HL-60/S4 (cell line): ENCODE results near the gene AGTR2.
"Not testable (repeated sequence)": the region's sequence is repeated elsewhere in the genome, so short reads cannot be mapped to it uniquely, and the experiment has no call there.

Source experiments
- in situ Hi-C: fragments of 300-500 bp; cut with MboI; formaldehyde crosslinking; loops from 2 replicates; pipeline ENCODE4 v1.14.3; 2022; ENCODE audit warnings: low sequenced_read_pairs

Gene AGTR2, protein sequence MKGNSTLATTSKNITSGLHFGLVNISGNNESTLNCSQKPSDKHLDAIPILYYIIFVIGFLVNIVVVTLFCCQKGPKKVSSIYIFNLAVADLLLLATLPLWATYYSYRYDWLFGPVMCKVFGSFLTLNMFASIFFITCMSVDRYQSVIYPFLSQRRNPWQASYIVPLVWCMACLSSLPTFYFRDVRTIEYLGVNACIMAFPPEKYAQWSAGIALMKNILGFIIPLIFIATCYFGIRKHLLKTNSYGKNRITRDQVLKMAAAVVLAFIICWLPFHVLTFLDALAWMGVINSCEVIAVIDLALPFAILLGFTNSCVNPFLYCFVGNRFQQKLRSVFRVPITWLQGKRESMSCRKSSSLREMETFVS

DNA sequence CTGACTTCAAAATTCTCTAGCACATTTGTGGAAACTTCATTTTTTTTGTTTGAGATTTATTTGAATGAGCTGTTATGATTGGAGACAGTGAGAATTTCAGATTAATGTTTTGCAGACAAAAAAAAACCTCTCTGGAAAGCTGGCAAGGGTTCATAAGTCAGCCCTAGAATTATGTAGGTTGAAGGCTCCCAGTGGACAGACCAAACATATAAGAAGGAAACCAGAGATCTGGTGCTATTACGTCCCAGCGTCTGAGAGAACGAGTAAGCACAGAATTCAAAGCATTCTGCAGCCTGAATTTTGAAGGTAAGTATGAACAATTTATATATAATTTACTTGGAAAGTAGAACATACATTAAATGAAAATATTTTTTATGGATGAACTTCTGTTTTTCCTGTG, at the start of gene AGTR2:
Gene AGTR2, plus strand, starts transcription at position 234 of the 400 bp plus-strand sequence. CDS start 1,537 bp downstream, outside the sequence.
- in situ Hi-C loops, result no loop called here

DNA sequence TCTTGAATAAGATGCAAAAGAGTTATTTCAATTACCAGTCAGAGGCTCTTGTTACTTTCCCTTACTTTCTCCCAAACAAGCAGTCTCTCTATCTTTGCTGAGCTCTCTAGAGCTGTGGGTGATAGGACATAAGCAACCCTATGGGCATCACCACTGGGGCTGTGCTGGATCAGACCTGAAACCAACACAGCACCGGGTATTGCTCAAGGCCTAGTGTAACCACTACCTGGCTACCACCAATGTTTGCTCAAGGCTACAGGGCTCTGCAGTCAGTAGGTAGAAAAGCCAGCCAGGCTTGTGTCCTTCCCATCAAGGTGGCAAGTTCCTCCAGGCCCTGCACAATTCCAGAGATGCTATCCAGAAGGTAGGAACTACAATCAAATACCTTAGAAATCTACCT, 35.3 kb upstream of the AGTR2 start:
- in situ Hi-C loops, result no loop called here

DNA sequence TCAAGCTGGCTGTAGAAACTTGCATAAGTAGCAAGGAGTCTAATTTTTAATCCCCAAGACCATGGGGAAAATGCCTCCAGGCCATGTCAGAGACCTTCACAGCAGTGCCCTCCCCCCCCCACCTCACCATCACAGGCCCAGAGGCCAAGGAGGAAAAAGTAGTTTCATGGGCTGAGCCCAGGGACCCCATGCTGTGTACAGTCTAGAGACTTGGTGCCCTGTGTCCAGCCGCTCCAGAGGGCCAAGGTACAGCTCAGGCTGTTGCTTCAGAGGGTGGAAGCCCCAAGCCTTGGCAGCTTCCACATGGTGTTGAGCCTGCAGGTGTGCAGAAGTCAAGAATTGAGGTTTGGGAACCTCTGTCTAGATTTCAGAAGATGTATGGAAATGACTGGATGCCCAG, 29.3 kb upstream of the AGTR2 start:
- in situ Hi-C loops, result not testable (repeated sequence)

DNA sequence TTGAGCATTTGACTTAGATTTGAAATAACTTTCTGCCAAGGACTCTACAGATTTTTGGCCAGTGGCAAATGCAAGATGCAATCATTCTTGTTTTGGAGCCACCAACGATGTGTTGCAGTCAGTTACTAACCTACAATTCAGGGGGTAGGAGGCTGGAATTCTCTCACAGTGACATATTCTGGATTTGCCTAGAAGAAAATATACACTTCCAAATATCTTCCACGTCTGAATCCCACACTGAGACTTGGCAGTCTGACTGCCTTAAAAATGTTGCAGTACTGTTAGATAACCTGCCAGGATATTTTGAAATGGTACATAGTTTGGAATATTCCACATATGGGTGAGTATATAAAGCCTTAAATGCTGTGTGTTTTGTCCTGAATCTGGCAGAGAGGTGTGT, 27.6 kb upstream of the AGTR2 start:
- in situ Hi-C loops, result no loop called here

DNA sequence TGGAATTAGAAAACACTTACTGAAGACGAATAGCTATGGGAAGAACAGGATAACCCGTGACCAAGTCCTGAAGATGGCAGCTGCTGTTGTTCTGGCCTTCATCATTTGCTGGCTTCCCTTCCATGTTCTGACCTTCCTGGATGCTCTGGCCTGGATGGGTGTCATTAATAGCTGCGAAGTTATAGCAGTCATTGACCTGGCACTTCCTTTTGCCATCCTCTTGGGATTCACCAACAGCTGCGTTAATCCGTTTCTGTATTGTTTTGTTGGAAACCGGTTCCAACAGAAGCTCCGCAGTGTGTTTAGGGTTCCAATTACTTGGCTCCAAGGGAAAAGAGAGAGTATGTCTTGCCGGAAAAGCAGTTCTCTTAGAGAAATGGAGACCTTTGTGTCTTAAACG, 2.4 kb downstream of the AGTR2 start:
- in situ Hi-C loops, result no loop called here

DNA sequence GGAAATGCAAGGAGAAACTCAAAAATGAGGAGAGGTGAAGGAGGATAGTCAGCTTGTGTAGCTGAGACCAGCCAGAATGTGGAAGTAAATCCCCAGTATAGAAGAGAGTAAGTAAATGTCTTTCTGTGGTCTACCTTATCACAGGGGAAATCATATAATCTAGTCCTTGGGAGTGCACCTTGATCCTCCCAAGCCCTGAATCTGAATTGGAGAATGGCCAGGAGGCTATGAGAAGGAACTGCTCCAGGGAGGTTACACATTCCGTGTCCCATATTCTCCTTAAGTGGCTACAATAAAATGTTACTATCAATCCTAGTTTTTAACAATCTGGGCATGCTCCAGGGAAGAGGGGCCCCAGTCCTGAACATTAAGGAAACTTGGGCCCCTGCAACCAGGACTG, 10.8 kb downstream of the AGTR2 start:
- in situ Hi-C loops, result no loop called here

DNA sequence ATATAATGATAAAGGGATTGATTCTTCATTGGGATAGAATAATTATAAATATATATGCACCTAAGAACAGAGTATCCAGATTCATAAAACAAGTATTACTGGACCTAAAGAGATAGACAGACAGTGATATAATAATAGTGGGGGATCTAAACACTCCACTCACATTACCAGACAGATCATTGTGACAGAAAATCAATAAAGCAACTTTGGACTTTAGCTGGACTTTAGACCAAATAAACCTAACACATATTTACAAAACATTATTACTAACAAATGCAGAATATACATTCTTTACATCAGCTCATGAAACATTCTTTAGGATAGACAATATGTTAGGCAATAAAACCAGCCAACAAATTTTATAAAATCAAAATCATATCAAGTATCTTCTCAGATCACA, 14.6 kb downstream of the AGTR2 start:
- in situ Hi-C loops, result no loop called here

DNA sequence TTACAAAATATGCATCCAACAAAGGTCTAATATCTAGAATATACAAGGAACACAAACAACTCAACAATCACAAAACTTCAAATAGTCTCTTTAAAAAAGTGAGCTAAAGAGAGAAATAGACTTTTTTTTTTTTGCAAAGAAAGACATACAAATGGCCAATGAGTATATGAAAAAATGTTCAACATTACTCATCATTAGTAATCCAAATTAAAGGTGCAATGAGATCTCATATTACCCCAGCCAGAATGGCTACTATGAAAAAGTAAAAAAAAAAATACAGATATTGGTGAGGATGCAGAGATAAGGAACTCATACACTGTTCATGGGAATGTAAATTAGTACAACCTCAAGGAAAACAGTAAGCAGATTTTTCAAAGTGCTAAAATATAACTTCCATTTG, 24.1 kb downstream of the AGTR2 start:
- in situ Hi-C loops, result no loop called here

DNA sequence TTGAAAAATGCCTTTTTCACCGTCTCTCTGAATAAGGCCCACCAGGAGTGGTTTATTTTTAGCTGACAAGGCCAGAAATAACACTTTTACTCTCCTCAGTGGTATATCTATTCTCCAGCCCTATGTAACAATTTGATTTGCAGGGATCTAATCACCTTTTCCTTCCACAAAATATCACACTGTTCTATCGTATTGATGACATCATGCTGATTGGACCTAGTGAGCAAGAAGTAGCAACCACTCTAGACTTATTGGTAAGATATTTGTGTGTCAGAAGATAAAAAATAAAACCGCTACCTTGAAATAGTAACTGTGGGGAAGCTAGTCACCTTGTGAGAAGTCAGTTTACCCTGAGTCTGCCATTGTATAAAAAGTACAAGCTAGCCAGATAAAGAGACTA, 27.7 kb downstream of the AGTR2 start:
- in situ Hi-C loops, result no loop called here

DNA sequence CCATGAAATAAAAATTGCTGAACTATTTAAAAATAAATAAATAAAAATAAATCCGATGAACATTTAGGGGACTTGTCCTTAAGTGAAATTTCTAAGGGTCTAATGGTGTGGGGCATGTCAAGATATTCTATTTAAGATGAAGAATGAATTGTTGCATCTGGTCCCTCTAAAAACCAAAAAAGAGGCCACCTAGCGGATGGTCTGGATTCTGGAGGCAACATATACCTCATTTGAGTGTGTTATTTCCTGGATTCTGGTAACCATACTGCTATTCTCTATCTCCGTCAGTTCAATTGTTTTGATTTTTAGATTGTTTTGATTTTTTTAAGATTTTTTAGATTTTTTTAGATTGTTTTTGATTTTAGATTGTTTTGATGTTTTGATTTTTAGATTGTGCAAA, 28.3 kb downstream of the AGTR2 start:
- in situ Hi-C loops, result no loop called here

DNA sequence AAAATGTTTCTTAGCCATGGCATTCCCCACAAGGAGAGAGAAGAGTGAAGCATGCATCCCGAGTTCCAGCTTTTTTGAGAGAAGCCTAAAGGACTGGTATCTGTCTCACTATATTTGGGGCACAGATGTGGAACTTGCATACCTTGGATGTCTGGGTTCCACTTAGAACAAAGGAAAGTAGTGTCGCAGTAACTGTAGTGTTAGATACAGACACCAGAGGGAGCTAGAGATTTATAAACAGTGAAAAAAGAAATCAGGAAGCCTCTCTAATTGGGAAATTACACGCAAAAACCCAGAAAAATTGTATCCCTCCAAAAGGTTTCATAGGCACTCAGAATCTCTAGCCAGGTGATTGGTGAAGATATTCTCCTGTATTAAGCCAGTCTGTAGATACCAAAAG, 34.4 kb downstream of the AGTR2 start:
- in situ Hi-C loops, result no loop called here

DNA sequence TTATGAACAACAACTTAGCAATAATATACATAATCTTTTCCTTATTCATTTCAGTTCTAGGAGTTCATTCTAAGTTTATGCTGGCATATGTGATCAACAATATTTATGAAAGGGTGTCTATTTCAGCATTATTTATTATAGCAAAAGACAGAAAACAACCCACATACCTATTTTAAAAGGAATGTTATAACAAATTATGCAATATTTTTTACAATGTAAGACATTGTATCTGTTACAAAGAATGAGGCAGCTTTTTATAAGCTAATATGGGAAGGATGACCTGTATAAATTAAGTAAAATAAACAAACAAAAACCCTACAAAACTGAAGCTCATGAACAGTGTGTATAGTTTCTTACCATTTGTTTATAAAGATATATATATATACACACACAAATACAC, 42.7 kb downstream of the AGTR2 start:
- in situ Hi-C loops, result no loop called here

DNA sequence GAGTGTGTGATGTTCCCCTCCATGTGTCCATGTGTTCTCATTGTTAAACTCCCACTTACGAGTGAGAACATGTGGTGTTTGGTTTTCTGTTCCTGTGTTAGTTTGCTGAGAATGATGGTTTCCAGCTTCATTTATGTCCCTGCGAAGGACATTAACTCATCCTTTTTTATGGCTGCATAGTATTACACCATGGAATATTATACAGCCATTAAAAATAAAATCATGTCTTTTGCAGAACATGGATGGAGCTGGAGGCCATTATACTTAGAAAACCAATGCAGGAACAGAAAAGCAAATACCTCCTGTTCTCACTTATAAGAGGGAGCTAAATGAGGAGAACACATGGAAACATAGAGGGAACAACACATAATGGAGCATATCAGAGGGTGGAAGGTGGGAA, 46.5 kb downstream of the AGTR2 start:
- in situ Hi-C loops, result not testable (repeated sequence)
